ENCODE results near the gene HCN1. TPM values are rescaled to one million over a fixed set of nuclear protein-coding genes. Genes with fewer than 3 reads are reported as not detected.
A peak's percentile ranks its signal among the peaks of the same experiment; 100 is the strongest.

HCN1 gene
- total and polyA plus RNA-seq, 2 experiments from 2014 or later = 5.9 to 11.3 TPM

- H3K9me3 ChIP-seq (ENCODE audit: low read depth) = no peaks in the 10 kb centered on the region
- TF ChIP-seq CTCF (IDR thresholded peaks at IDR 0.05; ENCODE audit: low read depth, low read length) = no peak
These were observed 47.4 kb downstream of the HCN1 start for GRCh38 chr5:45648744-45649143.

GRCh38 chr5:45643056-45643455 lies 53.1 kb downstream of the HCN1 start:
- no peak for DNase-seq (ENCODE audit: low read depth in 1 of 2, low spot score in 1 of 2)
- Histone ChIP-seq H3K36me3 (no peaks in the 10 kb centered on the region), H3K27me3 (no peaks in the 10 kb centered on the region), H3K4me1 (ENCODE audit: low read depth) (peaks cover 8% of the 10 kb centered on the region), H3K27ac (no peak overlapping the region), H3K4me3 (no peak overlapping the region), H3K9me3 (ENCODE audit: low read depth) (no peaks in the 10 kb centered on the region)
- no peak for TF ChIP-seq CTCF (IDR thresholded peaks at IDR 0.05; ENCODE audit: low read depth, low read length)

More at GRCh38 chr5:45648744-45649143, 47.4 kb downstream of the HCN1 start:
- Histone ChIP-seq H3K4me1 (ENCODE audit: low read depth) (peaks cover 7% of the 10 kb centered on the region), H3K4me3 (no peak overlapping the region), H3K27me3 (no peaks in the 10 kb centered on the region), H3K27ac (no peak overlapping the region), H3K36me3 (no peaks in the 10 kb centered on the region)
- DNase-seq (ENCODE audit: low read depth in 1 of 2, low spot score in 1 of 2) = no peak

GRCh38 chr5:45642370-45642769 lies 53.8 kb downstream of the HCN1 start:
- no peak for DNase-seq (ENCODE audit: low read depth in 1 of 2, low spot score in 1 of 2)
- no peak overlapping the region for H3K4me3 ChIP-seq
- no peak for TF ChIP-seq CTCF (IDR thresholded peaks at IDR 0.05; ENCODE audit: low read depth, low read length)

GRCh38 chr5:45639040-45639439 lies 57.1 kb downstream of the HCN1 start:
- H3K27ac ChIP-seq = no peak overlapping the region
- no peaks in the 10 kb centered on the region for H3K9me3 ChIP-seq (ENCODE audit: low read depth)
- no peak overlapping the region for H3K4me3 ChIP-seq
- no peak for TF ChIP-seq CTCF (IDR thresholded peaks at IDR 0.05; ENCODE audit: low read depth, low read length)
- H3K27me3 ChIP-seq = no peaks in the 10 kb centered on the region
- H3K36me3 ChIP-seq = no peaks in the 10 kb centered on the region
- peak in 1 of 2 donors; percentile 35 for DNase-seq (ENCODE audit: low read depth in 1 of 2, low spot score in 1 of 2)
- H3K4me1 ChIP-seq (ENCODE audit: low read depth) = peaks cover 17% of the 10 kb centered on the region

More at GRCh38 chr5:45642370-45642769, 53.8 kb downstream of the HCN1 start:
- no peaks in the 10 kb centered on the region for H3K36me3 ChIP-seq
- no peaks in the 10 kb centered on the region for H3K9me3 ChIP-seq (ENCODE audit: low read depth)
- no peak overlapping the region for H3K27ac ChIP-seq
- peaks cover 8% of the 10 kb centered on the region for H3K4me1 ChIP-seq (ENCODE audit: low read depth)
- H3K27me3 ChIP-seq = no peaks in the 10 kb centered on the region

- no peaks in the 10 kb centered on the region for H3K36me3 ChIP-seq
- H3K9me3 ChIP-seq (ENCODE audit: low read depth) = no peaks in the 10 kb centered on the region
- DNase-seq (ENCODE audit: low read depth in 1 of 2, low spot score in 1 of 2) = no peak
- H3K4me3 ChIP-seq = no peak overlapping the region
- no peak for TF ChIP-seq CTCF (IDR thresholded peaks at IDR 0.05; ENCODE audit: low read depth, low read length)
- H3K27me3 ChIP-seq = no peaks in the 10 kb centered on the region
- H3K27ac ChIP-seq = no peak overlapping the region
- peaks cover 4% of the 10 kb centered on the region for H3K4me1 ChIP-seq (ENCODE audit: low read depth)
These were observed 69.0 kb downstream of the HCN1 start for GRCh38 chr5:45627076-45627656.
